GM12878 (cell line): Measurements from ENCODE around the gene ZNF174. TPM values are rescaled to one million over a fixed set of nuclear protein-coding genes. Genes with fewer than 3 reads are reported as not detected.

Experiments
- BCL11A ChIP-seq: IDR thresholded peaks from 2 replicates; pipeline ENCODE4 v1.6.1; 2011; ENCODE audit warnings: low read depth, low read length
- BCL3 ChIP-seq: IDR thresholded peaks from 2 replicates; pipeline ENCODE4 v1.6.1; 2011; ENCODE audit warnings: borderline replicate concordance, low read depth, mild to moderate bottlenecking, moderate library complexity, low read length; ENCODE audit not compliant: insufficient read depth, poor library complexity, severe bottlenecking
- CREB1 ChIP-seq: IDR thresholded peaks from 2 replicates; pipeline ENCODE4 v1.6.1; 2012; ENCODE audit warnings: low read depth, mild to moderate bottlenecking, inconsistent platforms
- FOS ChIP-seq: IDR thresholded peaks from 3 replicates; pipeline ENCODE4 v1.6.1; 2011; ENCODE audit warnings: borderline replicate concordance; ENCODE audit not compliant: insufficient read length; ENCODE audit errors: extremely low read depth
- HDGF ChIP-seq: fragments of 450-650 bp; IDR thresholded peaks from 2 replicates; pipeline ENCODE4 v1.6.1; 2016; ENCODE audit warnings: antibody characterized with exemption
- MLLT1 ChIP-seq: fragments of 450-650 bp; IDR thresholded peaks from 2 replicates; pipeline ENCODE4 v1.6.1; 2016; ENCODE audit warnings: mild to moderate bottlenecking
- NFYB ChIP-seq: IDR thresholded peaks from 2 replicates; pipeline ENCODE4 v1.6.1; 2011; ENCODE audit warnings: low read depth, mild to moderate bottlenecking, low read length, improper control_type of control experiment, moderate library complexity; ENCODE audit not compliant: insufficient read depth
- NR2C1 ChIP-seq: fragments of 450-650 bp; IDR thresholded peaks from 2 replicates; pipeline ENCODE4 v1.6.1; 2017; ENCODE audit warnings: antibody characterized with exemption, mild to moderate bottlenecking, moderate library complexity
- RBBP5 ChIP-seq: fragments of 200-600 bp; sonication (generic); conservative IDR thresholded peaks from 2 replicates; pipeline ENCODE4 v1.6.1; 2016
- REST ChIP-seq: IDR thresholded peaks from 2 replicates; pipeline ENCODE4 v1.6.1; 2012; ENCODE audit warnings: mild to moderate bottlenecking, low read depth, low read length
- SPI1 ChIP-seq: IDR thresholded peaks from 2 replicates; pipeline ENCODE4 v1.6.1; 2011; ENCODE audit warnings: low read depth, mild to moderate bottlenecking, low read length, moderate library complexity, borderline replicate concordance; ENCODE audit not compliant: insufficient read depth
- TAF1 ChIP-seq: IDR thresholded peaks from 2 replicates; pipeline ENCODE4 v1.6.1; 2011; ENCODE audit warnings: mild to moderate bottlenecking, low read depth, low read length, borderline replicate concordance
- ZBTB11 ChIP-seq: fragments of 450-650 bp; formaldehyde crosslinking; IDR thresholded peaks from 2 replicates; pipeline ENCODE4 v1.5.0; 2022; ENCODE audit warnings: mild to moderate bottlenecking, missing genetic modification characterization
- polyA plus RNA-seq, 11 experiments: library from polyadenylated mRNA; depleted of rRNA in 4 of 11; unstranded in 6 of 11; stranded (reverse) in 5 of 11; fragments of >200 nt; fragmentation: Nextera tagmentation in 4 of 11; fragmentation: Illumina TruSeq in 1 of 11; extraction: Ambion mirVana in 4 of 11; extraction: Trizol in 1 of 11; gene quantifications; 1 replicate in 1 of 11; 2 replicates in 10 of 11; pipeline versions ENCODE4 v1.2.1 to v1.2.3, GENCODE V29; 2011 to 2016; ENCODE audit warnings: inconsistent platforms in 2 of 11, missing spikeins in 2 of 11, low read depth in 1 of 11
- total RNA-seq, 4 experiments: library from RNA; depleted of rRNA in 3 of 4; stranded (reverse); fragments of >200 nt in 3 of 4; fragmentation: Illumina TruSeq in 1 of 4; extraction: Trizol in 1 of 4; gene quantifications; 2 replicates each; pipeline versions ENCODE4 v1.2.1 to v1.2.3, GENCODE V29; 2013 to 2021

The ZNF174 gene
- total and polyA plus RNA-seq, 10 of the 15 experiments (the other 5 are each of a cell fraction or from before 2014, with no cell fraction given) = 3.0 to 14.3 (median 10.1) TPM

GRCh38 chr16:3400779-3401688, at the start of gene ZNF174, which contains the start of gene ZSCAN32 (continued):
- TF ChIP-seq BCL11A (no peak), HDGF (peak; percentile 87), REST (no peak), MLLT1 (peak; percentile 55; the same call in 1 of the 2 replicates), ZBTB11 (CRISPR knock-in tag) (no peak), SPI1 (0 out of 2 replicates have a peak, but pooled peaks have one; percentile 27), RBBP5 (no peak), NFYB (peak; percentile 89), CREB1 (peak; percentile 90), FOS (peak; percentile 54), TAF1 (peak; percentile 97), NR2C1 (peak; percentile 37; the same call in 1 of the 2 replicates), BCL3 (no peak)
